B cell (primary cell): ENCODE data around the gene HOXB7. TPM values are rescaled to one million over a fixed set of nuclear protein-coding genes. Genes with fewer than 3 reads are reported as not detected.

Source experiments
- ATAC-seq: fragments of 200-7000 bp; cut with Tn5 transposase; one replicate; pipeline ENCODE4 v1.10.0; 2021; ENCODE audit warnings: low read depth, mild to moderate bottlenecking, moderate number of reproducible peaks, moderate library complexity
- CTCF ChIA-PET: fragments of 350-600 bp; sonication (Branson Sonifier 250); formaldehyde crosslinking; loops from one replicate; lab custom pipeline; 2021; ENCODE audit warnings: antibody characterized with exemption, inconsistent platforms; lab: Charles Lee
- POLR2A ChIA-PET: fragments of 350-600 bp; sonication (Branson Sonifier 250); formaldehyde crosslinking; loops from one replicate; lab custom pipeline; 2021; ENCODE audit warnings: antibody characterized with exemption; lab: Charles Lee
- DNase-seq: peaks from one replicate; pipeline ENCODE4 v3.0.0; 2013
- H2AFZ ChIP-seq: 2 replicates; pipeline ENCODE4 v1.6.1; 2012; ENCODE audit warnings: mild to moderate bottlenecking, low read depth, low read length; ENCODE audit not compliant: insufficient read depth, poor library complexity, severe bottlenecking
- H3K27ac ChIP-seq, 2 donors: 1 replicate in 1 of 2; 2 replicates in 1 of 2; pipeline ENCODE4 v1.5.1; 2012 to 2013; ENCODE audit warnings: low read length in 2 of 2, mild to moderate bottlenecking in 2 of 2, moderate library complexity in 1 of 2
- H3K27me3 ChIP-seq, 4 experiments: fragments of 200-600 bp in 1 of 4; sonication (generic) in 1 of 4; replicated peaks in 1 of 4; 1 replicate in 2 of 4; 2 replicates in 2 of 4; pipeline versions ENCODE4 v1.6.1 to v1.7.0; 2013 to 2016; ENCODE audit warnings: low read length in 3 of 4, mild to moderate bottlenecking in 2 of 4, mixed read lengths in 1 of 4, moderate library complexity in 1 of 4; ENCODE audit not compliant: insufficient read depth in 4 of 4, control insufficient read depth in 3 of 4; ENCODE audit errors: control extremely low read depth in 1 of 4
- H3K36me3 ChIP-seq, 2 experiments: replicated peaks in 1 of 2; 1 replicate in 1 of 2; 2 replicates in 1 of 2; pipeline versions ENCODE4 v1.6.1 to v1.7.1; 2013; ENCODE audit warnings: low read length in 1 of 2; ENCODE audit not compliant: insufficient read depth in 2 of 2, control insufficient read depth in 1 of 2; ENCODE audit errors: control extremely low read depth in 1 of 2, extremely low read depth in 1 of 2
- H3K4me1 ChIP-seq, 2 donors: fragments of 200-600 bp in 1 of 2; sonication (generic) in 1 of 2; 1 replicate in 1 of 2; 2 replicates in 1 of 2; pipeline versions ENCODE4 v1.5.1 to v1.6.1; 2013 to 2017; ENCODE audit warnings: low read length in 2 of 2; ENCODE audit not compliant: control insufficient read depth in 2 of 2, insufficient read depth in 2 of 2
- H3K4me2 ChIP-seq: replicated peaks from 2 replicates; pipeline ENCODE3; 2012; ENCODE audit warnings: mild to moderate bottlenecking, low read depth, low read length; ENCODE audit not compliant: poor library complexity, severe bottlenecking
- H3K4me3 ChIP-seq, 5 experiments: fragments of 200-600 bp in 1 of 5; sonication (generic) in 1 of 5; 1 replicate in 3 of 5; 2 replicates in 2 of 5; pipeline versions ENCODE4 v1.5.1 to v1.7.0; 2011 to 2016; ENCODE audit warnings: low read length in 4 of 5, mild to moderate bottlenecking in 4 of 5, low read depth in 2 of 5, control low read depth in 1 of 5, moderate library complexity in 1 of 5; ENCODE audit not compliant: insufficient read depth in 1 of 5; ENCODE audit errors: control extremely low read depth in 1 of 5, extremely low read depth in 1 of 5
- H3K79me2 ChIP-seq: fragments of 200-600 bp; sonication (generic); one replicate; pipeline ENCODE4 v1.6.0; 2016; ENCODE audit warnings: low read length; ENCODE audit not compliant: control insufficient read depth, insufficient read depth
- H3K9ac ChIP-seq: fragments of 200-600 bp; sonication (generic); 2 replicates; pipeline ENCODE4 v1.6.1; 2017; ENCODE audit warnings: mild to moderate bottlenecking, low read length, moderate library complexity
- H3K9me3 ChIP-seq, 3 donors: one replicate each; pipeline versions ENCODE4 v1.6.1 to v1.7.1; 2013; ENCODE audit warnings: low read length in 2 of 3; ENCODE audit not compliant: control insufficient read depth in 2 of 3, insufficient read depth in 1 of 3; ENCODE audit errors: control extremely low read depth in 1 of 3
- H4K20me1 ChIP-seq: 2 replicates; pipeline ENCODE4 v1.6.0; 2012; ENCODE audit warnings: mild to moderate bottlenecking, low read length; ENCODE audit not compliant: insufficient read depth, control insufficient read depth, poor library complexity, severe bottlenecking
- H3K27ac Mint-ChIP-seq: one replicate; pipeline ENCODE4 v1.8.0; 2021; ENCODE audit warnings: mixed read lengths
- H3K27me3 Mint-ChIP-seq: one replicate; pipeline ENCODE4 v1.8.0; 2021; ENCODE audit warnings: mixed read lengths
- H3K4me1 Mint-ChIP-seq: one replicate; pipeline ENCODE4 v1.8.0; 2021; ENCODE audit warnings: mixed read lengths
- H3K4me3 Mint-ChIP-seq: one replicate; pipeline ENCODE4 v1.8.0; 2021; ENCODE audit warnings: mixed read lengths
- H3K9me3 Mint-ChIP-seq: one replicate; pipeline ENCODE4 v1.8.0; 2022; ENCODE audit warnings: mixed read lengths; ENCODE audit not compliant: insufficient read depth
- EZH2 ChIP-seq: IDR thresholded peaks from 2 replicates; pipeline ENCODE4 v1.6.1; 2012; ENCODE audit warnings: borderline replicate concordance, low read depth, mild to moderate bottlenecking, moderate library complexity, low read length; ENCODE audit not compliant: insufficient read depth, poor library complexity, severe bottlenecking
- WGBS: methylation state at CpG from one replicate; pipeline ENCODE4 v1.1.5; 2013; ENCODE audit warnings: missing lambda C conversion rate; ENCODE audit not compliant: insufficient coverage; 5-methylcytosine and 5-hydroxymethylcytosine counted together
- intact Hi-C: fragments of 100-400 bp; cut with micrococcal nuclease; formaldehyde crosslinking; loops from one replicate; pipeline ENCODE4 v1.10.0; 2022
- polyA plus RNA-seq: library from polyadenylated mRNA; depleted of rRNA; stranded (reverse); fragments of >200 nt; gene quantifications from 2 replicates; pipeline ENCODE4 v1.2.3, GENCODE V29; 2012
- total RNA-seq, 2 donors: library from RNA; stranded (reverse); fragments of 120-200 nt in 1 of 2; gene quantifications; 1 replicate in 1 of 2; 2 replicates in 1 of 2; pipeline versions ENCODE4 v1.2.3 to v1.2.4, GENCODE V29; 2013 to 2022
- TF ChIP-seq, protein P1 (sequence below): fragments of 200-600 bp; IDR thresholded peaks from one replicate; pipeline ENCODE4 v1.8.0; 2022; ENCODE audit warnings: antibody characterized with exemption, mild to moderate bottlenecking

HOXB7 gene
- total and polyA plus RNA-seq, 2 donors (not counting 1 experiment from before 2014, with no cell fraction given): 0.25 to 1.3 TPM

DNA sequence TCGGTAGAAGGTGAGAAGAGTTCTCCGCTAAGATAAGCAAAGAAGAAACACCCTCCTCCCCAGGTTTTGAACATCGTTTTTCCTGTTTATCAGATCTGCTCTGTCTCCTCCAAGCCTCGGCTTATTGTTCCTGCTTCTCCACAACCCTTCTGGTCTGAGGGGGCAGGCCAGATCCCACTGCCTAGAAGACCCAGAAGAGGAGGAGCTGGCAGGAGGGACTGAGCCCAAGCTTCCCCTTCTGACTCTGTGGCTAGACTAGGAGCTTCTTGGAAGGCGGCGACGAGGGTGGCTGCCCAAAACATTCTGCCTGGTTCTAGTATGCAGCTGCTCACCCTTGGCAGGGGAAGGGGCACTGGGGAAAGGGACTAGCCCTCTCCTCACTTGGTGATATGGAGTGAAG is 12.1 kb downstream of the HOXB7 start:
- H3K9me3 Mint-ChIP-seq: no peaks in the 10 kb centered on the region
- Histone ChIP-seq H3K4me3 (no peak overlapping the region), H4K20me1 (peaks cover 8% of the 10 kb centered on the region), H3K4me1 (peaks cover 40 to 45% of the 10 kb centered on the region in 2 donors), H3K9me3 (peaks cover 0 to 30% (median 0%) of the 10 kb centered on the region in 3 donors), H3K79me2 (no peaks in the 10 kb centered on the region), H3K4me2 (no peak overlapping the region), H3K9ac (no peak overlapping the region), H2AFZ (no peak overlapping the region), H3K36me3 (no peaks in the 10 kb centered on the region), H3K27ac (no peak overlapping the region), H3K27me3 (peaks cover 0 to 100% (median 77%) of the 10 kb centered on the region in 4 experiments)
- H3K27me3 Mint-ChIP-seq: peaks cover 85% of the 10 kb centered on the region
- peak; percentile 35 for DNase-seq
- TF ChIP-seq EZH2: no peak
- TF ChIP-seq, protein P1, sequence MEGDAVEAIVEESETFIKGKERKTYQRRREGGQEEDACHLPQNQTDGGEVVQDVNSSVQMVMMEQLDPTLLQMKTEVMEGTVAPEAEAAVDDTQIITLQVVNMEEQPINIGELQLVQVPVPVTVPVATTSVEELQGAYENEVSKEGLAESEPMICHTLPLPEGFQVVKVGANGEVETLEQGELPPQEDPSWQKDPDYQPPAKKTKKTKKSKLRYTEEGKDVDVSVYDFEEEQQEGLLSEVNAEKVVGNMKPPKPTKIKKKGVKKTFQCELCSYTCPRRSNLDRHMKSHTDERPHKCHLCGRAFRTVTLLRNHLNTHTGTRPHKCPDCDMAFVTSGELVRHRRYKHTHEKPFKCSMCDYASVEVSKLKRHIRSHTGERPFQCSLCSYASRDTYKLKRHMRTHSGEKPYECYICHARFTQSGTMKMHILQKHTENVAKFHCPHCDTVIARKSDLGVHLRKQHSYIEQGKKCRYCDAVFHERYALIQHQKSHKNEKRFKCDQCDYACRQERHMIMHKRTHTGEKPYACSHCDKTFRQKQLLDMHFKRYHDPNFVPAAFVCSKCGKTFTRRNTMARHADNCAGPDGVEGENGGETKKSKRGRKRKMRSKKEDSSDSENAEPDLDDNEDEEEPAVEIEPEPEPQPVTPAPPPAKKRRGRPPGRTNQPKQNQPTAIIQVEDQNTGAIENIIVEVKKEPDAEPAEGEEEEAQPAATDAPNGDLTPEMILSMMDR: no peak
- no peak overlapping the region for H3K27ac Mint-ChIP-seq
- peaks cover 35% of the 10 kb centered on the region for H3K4me1 Mint-ChIP-seq
- WGBS: 74% methylated on average over 5 of the region's 7 CpGs
- ATAC-seq: no peak
- POLR2A ChIA-PET: no interaction called here
- intact Hi-C loops: loop anchor here (5.0 kb wide), 1 partner anchor 129 kb away; the partner anchor contains the start of gene HOXB13
- CTCF ChIA-PET: interaction anchor here (0.7 to 1.1 kb wide), 3 partner anchors 8 to 98 kb away, joined by 3 to 6 read pairs (median 4); no protein-coding TSS in a partner anchor
- peak overlapping the region; percentile 81 for H3K4me3 Mint-ChIP-seq

DNA sequence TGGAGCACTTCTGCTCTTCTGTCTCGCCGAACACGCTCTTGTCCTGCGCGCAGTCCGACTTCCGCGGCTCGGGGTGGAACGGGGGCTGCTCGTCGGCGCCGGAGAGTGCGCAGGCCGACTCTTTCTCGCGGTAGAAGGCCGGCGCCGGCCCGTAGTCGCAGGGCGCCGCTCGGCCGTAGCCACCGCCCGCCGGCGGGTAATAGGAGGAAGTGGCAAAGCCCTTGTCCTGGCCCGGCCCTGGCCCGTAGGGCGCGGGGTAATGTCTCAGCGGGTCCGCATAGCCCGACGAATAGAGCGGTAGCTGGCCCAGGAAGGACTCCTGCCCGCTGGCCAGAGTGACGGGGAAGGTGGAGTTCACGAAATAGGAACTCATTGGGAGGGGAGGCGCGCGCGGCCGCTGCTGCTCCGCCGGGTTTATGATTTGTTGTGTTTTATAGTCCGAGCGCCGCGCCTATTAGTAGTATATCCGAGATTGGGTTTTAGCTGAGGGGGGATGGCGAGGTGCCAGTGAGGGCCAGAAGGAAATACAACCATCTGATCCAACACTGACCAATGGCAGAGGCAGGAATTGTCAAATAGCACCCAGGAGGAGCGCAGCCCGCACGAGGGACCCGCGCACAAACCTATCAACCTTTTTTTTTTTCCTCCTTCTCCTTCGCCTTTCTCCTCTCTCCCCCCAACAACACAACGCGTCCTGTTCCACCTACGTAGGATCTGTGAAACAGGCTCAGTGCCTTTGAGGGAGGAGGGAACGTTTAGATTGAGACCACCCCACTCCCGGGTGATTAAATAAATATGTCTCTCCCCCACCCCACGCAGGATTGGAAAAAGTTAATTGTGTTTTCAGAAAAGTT is 12.8 kb downstream of the HOXB7 start:
- H4K20me1 ChIP-seq: peaks cover 8% of the 10 kb centered on the region
- no peaks in the 10 kb centered on the region for H3K36me3 ChIP-seq
- WGBS: 3% methylated on average over 58 of the region's 68 CpGs
- H3K9me3 ChIP-seq: peaks cover 0 to 24% (median 0%) of the 10 kb centered on the region in 3 donors
- Mint-ChIP-seq H3K9me3 (no peaks in the 10 kb centered on the region), H3K4me1 (peaks cover 42% of the 10 kb centered on the region), H3K4me3 (peak overlapping the region; percentile 81), H3K27me3 (peaks cover 85% of the 10 kb centered on the region), H3K27ac (peak overlapping the region; percentile 56)
- DNase-seq: peak; percentile 82
- H3K27ac ChIP-seq: no peak overlapping the region
- peaks cover 0 to 99% (median 75%) of the 10 kb centered on the region in 4 experiments for H3K27me3 ChIP-seq
- CTCF ChIA-PET: interaction anchor here (0.7 to 1.1 kb wide), 4 partner anchors 8 to 97 kb away, joined by 3 to 6 read pairs (median 4); no protein-coding TSS in a partner anchor
- peak overlapping the region; percentile 94 for H3K4me2 ChIP-seq
- peak overlapping the region in 4 of 5 experiments; percentile 28 to 63 (median 46) for H3K4me3 ChIP-seq
- H3K4me1 ChIP-seq: peaks cover 45 to 50% of the 10 kb centered on the region in 2 donors
- TF ChIP-seq, protein P1: no peak
- peak; percentile 86 for TF ChIP-seq EZH2
- peak; percentile 46 for ATAC-seq
- H3K9ac ChIP-seq: peak overlapping the region; percentile 67
- H2AFZ ChIP-seq: peak overlapping the region; percentile 73
- H3K79me2 ChIP-seq: no peaks in the 10 kb centered on the region
- intact Hi-C loops: loop anchor here (2.0 to 5.0 kb wide), 2 partner anchors 13 to 129 kb away; partner anchors contain the start of genes HOXB13 and HOXB7
- POLR2A ChIA-PET: no interaction called here
